HG02970 (cell line): ENCODE measurements around the gene CCDC195.

Source experiments
- ATAC-seq: cut with Tn5 transposase; IDR thresholded peaks from one replicate; pipeline ENCODE4 v1.9.1; 2021; ENCODE audit warnings: mild to moderate bottlenecking, moderate library complexity, moderate number of reproducible peaks; ENCODE audit not compliant: unreplicated experiment, low FRiP score

CCDC195 gene

GRCh38 chr2:224716201-224716600, at the start of gene CCDC195:
Gene CCDC195 (minus strand): TSS chr2:224716365. CDS start chr2:224716365, 0 bp downstream.
- ATAC-seq = no peak

GRCh38 chr2:224764565-224765236, 48.5 kb upstream of the CCDC195 start:
- no peak for ATAC-seq

GRCh38 chr2:224757934-224758548, 41.9 kb upstream of the CCDC195 start:
- ATAC-seq = no peak

DNA sequence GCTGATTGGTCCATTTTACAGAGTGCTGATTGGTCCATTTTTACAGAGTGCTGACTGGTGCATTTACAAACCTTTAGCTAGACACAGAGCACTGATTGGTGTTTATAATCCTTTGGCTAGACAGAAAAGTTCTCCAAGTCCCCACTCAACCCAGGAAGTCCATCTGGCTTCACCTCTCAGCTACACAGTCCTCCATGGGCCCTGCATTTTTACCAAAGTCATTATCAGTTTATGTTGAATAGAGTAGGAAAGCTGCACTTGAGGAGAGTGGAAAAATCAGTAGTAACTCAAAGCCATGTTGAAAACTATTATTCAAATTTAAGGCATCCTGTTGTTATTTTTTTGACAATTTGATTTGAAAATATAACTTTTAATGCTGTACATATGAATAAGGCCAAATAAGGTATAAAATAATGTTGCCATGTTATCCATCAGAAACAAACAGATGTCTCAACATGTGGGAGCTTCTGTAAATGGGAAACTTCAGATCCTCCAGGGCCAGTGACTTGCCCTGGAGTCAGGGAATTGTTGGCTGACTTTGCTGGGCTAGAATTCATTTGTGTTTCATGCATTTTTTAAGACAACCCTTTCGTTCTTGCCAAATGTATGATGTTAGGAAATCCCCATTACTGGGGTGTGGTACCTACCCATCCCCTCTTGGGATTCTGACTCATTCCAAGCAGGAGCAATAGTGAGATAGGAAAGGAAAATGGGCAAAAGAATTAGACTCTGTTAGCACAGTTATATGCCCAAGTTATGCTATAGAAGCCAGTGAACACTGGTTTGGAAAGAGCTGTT, 37.8 kb upstream of the CCDC195 start:
- ATAC-seq = no peak

DNA sequence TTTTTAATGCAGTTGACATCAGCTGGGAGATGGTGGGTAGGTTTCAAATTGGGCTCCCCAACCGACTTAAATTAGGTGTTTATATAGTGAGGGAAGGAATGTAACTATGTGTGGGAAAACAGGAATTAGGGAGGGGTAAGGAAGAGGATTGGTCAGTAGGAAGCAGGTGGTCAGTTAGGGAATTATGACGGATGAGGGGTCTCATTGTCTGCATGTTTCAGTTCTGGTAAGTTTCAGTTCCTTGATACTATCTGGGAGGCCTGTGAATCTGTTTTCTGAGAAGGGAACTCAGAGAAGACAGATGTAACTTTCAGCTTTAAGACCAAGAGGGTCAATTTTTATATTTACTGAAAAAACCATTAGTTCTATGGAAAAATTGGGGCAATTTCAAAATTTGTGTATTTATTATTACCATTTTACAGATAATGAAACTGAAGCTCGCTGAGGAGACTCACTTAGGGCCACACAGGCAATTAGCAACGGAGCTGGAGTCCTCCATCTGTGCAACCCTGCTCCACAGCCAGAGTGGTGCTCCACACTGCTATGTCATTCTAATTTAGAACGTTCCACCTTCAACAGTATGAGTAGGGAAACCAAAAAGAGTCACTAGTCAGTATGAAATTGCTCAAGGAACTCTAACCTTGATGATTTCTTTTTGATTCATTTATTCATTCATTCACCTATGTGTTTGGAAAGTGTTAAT, 36.0 kb upstream of the CCDC195 start:
- no peak for ATAC-seq

DNA sequence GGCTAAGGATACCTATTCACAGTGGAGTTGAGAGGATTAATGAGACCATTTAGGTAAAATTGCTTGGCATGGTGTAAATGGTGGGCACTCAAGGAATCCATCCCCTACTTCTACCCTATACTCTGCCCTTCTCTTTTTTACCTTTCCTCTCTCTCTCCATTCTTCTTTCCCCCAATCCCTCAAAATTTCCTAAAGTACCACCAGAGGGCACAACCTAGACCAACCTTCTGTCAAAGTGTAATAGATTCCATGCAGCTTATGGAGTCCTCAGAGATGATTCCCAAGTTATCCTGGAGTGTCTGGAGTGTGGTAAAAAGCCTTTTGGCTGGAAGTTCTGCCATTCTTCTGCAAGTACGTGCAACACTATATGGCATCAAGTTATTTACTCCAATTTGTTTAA, 33.0 kb upstream of the CCDC195 start:
- no peak for ATAC-seq

DNA sequence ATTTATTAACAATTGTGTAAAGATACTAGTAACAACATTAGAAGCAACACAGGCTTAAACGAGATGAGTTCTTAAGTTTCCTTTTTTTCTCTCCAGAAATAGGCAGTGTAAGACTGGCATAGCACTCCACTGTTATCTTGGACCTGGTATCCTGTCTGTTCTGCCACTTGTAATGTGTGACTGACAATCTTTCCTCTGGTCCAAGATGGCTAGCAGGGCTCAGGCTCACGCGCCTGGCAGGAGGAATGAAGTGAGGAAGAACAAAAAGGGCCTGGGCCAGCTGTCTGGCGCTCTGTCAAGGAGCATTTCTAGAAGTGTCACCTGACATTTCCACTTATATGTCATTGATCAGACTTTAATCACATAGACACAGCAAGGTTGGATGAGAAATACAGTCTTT, 31.6 kb upstream of the CCDC195 start:
- no peak for ATAC-seq

DNA sequence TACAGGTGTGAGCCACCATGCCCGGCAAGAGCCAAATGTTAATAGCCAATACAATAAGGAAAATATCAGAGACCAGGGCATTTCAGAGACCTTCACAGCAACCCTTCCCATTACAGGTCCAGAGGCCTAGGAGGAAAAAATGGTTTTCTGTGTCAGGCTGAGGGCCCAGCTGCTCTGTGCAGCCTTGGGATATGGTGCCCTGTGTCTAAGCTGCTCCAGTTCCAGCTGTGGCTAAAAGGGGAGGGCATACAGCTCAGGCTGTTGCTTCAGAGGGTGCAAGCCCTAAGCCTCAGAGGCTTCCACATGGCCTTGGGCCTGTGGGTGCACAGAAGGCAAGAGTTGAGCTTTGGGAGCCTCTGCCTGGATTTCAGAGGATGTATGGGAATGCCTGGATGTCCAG, 20.1 kb upstream of the CCDC195 start:
- ATAC-seq = no peak

- no peak for ATAC-seq
Measured at GRCh38 chr2:224734949-224735348, 18.8 kb upstream of the CCDC195 start.

- ATAC-seq = no peak
Measured at GRCh38 chr2:224731665-224732064, 15.5 kb upstream of the CCDC195 start.

GRCh38 chr2:224729435-224729834, 13.3 kb upstream of the CCDC195 start:
- no peak for ATAC-seq

DNA sequence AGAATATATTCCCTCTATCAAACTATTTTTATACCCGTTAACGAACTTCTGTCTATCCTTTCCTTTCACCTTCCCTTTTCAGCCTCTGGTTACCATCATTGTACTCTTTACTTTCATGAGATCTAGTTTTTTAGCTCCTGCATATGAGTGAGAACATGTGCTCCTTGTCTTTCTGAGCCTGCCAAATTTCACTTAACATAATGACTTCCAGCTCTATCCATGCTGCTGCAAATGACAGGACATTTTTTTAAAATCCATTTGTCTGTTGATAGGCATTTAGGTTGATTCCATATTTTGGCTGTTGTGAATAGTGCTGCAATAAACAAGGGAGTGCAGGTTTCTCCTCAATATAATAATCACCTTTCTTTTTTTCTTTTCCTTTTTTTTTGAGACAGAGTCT, 8.2 kb upstream of the CCDC195 start:
- ATAC-seq = no peak

DNA sequence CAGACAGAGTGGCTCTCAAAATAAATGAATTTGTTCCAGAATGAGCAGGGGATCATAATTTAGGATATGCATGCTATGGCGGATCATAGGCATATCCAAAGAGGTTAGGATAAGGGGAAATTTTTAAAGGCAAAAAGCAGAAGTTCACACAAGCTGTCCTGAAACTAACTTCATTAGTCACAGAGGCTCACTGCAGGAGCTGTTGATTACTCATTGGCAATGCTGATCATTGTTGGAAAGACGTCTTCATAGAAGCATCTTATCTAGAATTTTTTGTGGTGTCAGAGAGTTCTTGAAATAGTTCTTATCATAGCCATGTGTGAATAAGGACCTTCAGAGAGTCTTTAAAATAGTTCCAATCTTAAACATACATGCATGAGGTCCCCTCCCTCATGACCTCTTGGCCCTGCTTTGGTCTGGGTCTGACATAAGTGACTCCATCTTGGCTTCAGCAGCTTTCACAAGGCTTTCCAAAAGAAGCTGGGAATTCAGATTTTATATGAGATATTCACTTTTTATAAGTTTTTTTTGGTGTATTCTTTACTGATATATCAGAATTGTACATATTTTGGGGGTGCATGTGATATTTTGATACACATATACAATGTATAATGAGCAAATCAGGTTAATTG, 7.5 kb upstream of the CCDC195 start:
- no peak for ATAC-seq

DNA sequence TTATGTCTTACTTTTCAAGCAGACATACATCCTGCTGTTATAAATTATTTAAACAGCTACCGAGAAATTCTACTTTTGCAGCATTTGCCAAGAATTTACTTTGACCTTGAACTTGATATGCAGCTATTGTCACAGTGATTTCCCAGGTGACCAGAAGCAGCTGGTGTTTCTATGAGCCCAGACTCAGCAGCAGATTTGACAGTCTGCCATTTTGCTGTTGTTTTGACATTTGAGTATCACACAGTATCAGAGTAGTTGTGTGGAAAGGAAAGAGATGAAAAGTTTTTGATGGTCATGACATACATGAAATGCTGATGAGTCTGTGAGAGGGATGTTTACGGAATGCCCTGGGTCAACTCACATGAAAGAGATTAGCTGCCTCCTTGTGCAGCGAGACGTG, 6.6 kb upstream of the CCDC195 start:
- ATAC-seq = no peak

- no peak for ATAC-seq
Measured at GRCh38 chr2:224722250-224722649, 6.1 kb upstream of the CCDC195 start.

GRCh38 chr2:224716921-224717320, 756 bp upstream of the CCDC195 start:
- no peak for ATAC-seq

DNA sequence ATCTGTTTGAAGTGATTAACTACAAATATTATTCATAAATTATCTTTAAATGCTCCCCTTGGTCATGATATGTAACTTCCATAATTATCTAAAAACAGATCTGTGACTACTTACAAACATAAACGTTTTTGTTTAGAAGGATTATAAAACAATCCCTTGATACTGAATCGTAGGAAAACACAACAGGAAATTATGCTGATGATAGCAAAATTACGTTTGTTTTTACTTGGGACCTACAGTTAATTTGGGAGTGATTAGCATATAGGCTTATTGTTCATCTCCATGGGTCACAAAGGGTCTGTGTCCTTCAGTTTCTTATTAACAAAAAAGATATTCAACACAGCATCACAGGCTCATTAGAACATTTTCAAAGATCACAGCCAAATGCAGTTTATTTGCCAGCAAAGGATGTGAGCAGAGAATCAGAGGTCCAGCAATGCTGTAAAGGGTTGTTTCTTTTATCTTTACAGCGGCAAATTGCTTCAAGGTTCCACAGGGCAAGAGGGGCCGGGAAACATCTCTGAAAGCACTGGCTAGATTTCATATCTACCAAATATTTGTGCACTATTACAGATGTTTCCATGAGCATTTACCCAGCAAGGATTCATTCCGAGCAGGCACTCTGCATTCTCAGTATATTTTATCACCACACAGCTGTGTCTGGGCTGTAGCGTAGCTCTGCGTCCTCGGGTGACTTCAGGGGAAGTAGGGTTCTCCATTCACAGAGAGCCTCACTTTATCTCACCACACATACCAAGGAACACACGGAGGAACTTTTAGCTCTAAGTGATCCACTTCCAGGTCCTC, 4.1 kb downstream of the CCDC195 start:
- no peak for ATAC-seq

GRCh38 chr2:224711381-224711780, 4.8 kb downstream of the CCDC195 start:
- no peak for ATAC-seq

GRCh38 chr2:224709301-224709700, 6.9 kb downstream of the CCDC195 start:
- no peak for ATAC-seq

DNA sequence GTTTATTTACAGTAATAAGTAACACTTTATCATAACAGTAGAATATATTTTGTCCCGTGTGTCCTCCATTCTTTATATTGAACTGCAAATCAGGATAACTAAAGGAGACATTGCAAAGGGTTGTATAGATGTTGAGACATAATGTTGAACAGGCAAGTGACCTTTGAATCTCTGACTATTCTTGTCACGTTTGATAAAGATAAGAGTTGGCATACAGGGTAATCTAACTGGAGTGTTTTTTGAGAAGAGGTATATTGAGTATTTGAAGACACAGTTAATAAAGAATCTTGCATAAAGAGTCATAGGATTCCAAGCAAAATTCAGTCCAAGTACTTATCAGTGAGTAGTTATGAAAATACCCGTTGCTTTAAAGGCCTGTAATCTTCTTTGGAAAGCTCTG, 21.7 kb downstream of the CCDC195 start:
- no peak for ATAC-seq
